Testis (tissue), 2 donors: Measurements from ENCODE around the gene DERL3.

Source experiments
- CTCF ChIP-seq, 3 experiments: fragments of 450-650 bp in 2 of 3; fragments of 200-600 bp in 1 of 3; sonication (generic) in 1 of 3; IDR thresholded peaks; one replicate each; pipeline ENCODE4 v1.5.1; 2016 to 2019; ENCODE audit warnings: antibody characterized with exemption in 3 of 3, mild to moderate bottlenecking in 2 of 3, moderate library complexity in 1 of 3
- POLR2A ChIP-seq: fragments of 450-650 bp; IDR thresholded peaks from one replicate; pipeline ENCODE4 v1.6.1; 2017; ENCODE audit warnings: antibody characterized with exemption, mild to moderate bottlenecking, moderate library complexity

DNA sequence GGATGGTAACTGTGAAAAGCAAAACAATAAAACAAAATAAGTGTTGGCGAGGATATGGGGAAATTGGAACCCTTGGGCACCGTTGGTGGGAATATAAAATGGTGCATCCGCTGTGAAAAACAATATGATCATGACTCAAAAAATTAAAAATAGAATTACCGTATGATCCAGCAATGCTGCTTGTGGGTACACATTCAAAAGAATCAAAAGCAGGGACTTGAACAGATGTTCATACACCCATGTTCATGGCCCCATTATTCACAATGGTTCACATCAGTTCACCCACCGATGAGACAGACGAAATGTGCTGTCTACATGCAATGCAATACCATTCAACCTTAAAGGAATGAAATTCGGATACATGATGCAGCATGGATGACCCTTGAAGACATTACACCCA is 1.2 kb upstream of the DERL3 start:
- TF ChIP-seq CTCF (IDR thresholded peaks at IDR 0.05) (no peak), POLR2A (no peak)
